Omental fat pad (tissue), 4 donors: ENCODE data around the gene KANK2. TPM values are rescaled to one million over a fixed set of nuclear protein-coding genes. Genes with fewer than 3 reads are reported as not detected.
"Not testable (repeated sequence)": the region's sequence is repeated elsewhere in the genome, so short reads cannot be mapped to it uniquely, and the experiment has no call there.

Experiments
- ATAC-seq: fragments of 150-250 bp; one replicate; pipeline ENCODE4 v1.9.1; 2016; ENCODE audit warnings: mild to moderate bottlenecking, moderate library complexity; ENCODE audit not compliant: low FRiP score
- DNase-seq: peaks from one replicate; pipeline ENCODE4 v3.0.0-alpha.2; 2019; ENCODE audit warnings: low spot score
- total RNA-seq, 4 donors: library from RNA; depleted of rRNA; stranded (reverse); fragments of >200 nt; gene quantifications; one replicate each; pipeline ENCODE4 v1.1.0, GENCODE V29; 2016
- TF ChIP-seq, protein P1 (sequence below), 3 donors: fragments of 450-650 bp; IDR thresholded peaks; one replicate each; pipeline ENCODE4 v1.5.1; 2016 to 2017; ENCODE audit warnings: antibody characterized with exemption in 3 of 3, mild to moderate bottlenecking in 3 of 3, moderate library complexity in 2 of 3

The KANK2 gene
- total RNA-seq, 4 donors from 2014 or later, result 177 to 383 (median 325) TPM

DNA sequence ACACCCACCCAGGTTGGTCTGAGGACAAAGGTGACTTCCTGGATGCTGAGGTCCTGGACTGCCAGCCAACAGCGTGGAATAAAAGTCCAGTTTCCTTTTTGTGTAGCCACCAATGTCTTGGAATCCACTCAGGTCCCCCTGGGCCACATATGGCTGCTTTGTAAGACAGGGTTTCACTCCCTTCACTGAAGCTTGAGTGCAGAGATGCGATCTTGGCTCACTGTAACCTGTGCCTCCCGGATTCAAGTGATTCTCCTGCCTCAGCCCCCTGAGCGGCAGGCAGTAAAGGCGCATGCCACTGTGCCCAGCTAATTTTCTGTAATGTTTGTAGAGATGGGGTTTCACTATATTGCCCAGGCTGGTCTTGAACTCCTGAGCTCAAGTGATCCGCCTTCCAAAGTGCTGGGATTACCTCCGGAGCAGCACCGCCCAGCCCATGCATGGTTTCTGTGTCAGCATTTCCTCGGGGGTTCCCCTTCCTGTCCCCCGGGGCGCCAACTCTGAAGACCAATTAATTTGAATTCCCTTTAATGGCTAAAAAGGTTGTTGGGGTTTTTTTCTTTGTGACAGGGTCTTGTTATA, 17.5 kb downstream of the KANK2 start:
- DNase-seq (no peak), ATAC-seq (no peak)
- TF ChIP-seq, protein P1, sequence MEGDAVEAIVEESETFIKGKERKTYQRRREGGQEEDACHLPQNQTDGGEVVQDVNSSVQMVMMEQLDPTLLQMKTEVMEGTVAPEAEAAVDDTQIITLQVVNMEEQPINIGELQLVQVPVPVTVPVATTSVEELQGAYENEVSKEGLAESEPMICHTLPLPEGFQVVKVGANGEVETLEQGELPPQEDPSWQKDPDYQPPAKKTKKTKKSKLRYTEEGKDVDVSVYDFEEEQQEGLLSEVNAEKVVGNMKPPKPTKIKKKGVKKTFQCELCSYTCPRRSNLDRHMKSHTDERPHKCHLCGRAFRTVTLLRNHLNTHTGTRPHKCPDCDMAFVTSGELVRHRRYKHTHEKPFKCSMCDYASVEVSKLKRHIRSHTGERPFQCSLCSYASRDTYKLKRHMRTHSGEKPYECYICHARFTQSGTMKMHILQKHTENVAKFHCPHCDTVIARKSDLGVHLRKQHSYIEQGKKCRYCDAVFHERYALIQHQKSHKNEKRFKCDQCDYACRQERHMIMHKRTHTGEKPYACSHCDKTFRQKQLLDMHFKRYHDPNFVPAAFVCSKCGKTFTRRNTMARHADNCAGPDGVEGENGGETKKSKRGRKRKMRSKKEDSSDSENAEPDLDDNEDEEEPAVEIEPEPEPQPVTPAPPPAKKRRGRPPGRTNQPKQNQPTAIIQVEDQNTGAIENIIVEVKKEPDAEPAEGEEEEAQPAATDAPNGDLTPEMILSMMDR (IDR thresholded peaks at IDR 0.05), result no peak

- not testable (repeated sequence) for DNase-seq, ATAC-seq
These were observed 18.2 kb downstream of the KANK2 start for GRCh38 chr19:11179145-11179465.

- DNase-seq, result no peak
- ATAC-seq, result no peak
- TF ChIP-seq, protein P1 (IDR thresholded peaks at IDR 0.05), result no peak
These were observed 19.8 kb downstream of the KANK2 start for GRCh38 chr19:11177592-11177991.

DNA sequence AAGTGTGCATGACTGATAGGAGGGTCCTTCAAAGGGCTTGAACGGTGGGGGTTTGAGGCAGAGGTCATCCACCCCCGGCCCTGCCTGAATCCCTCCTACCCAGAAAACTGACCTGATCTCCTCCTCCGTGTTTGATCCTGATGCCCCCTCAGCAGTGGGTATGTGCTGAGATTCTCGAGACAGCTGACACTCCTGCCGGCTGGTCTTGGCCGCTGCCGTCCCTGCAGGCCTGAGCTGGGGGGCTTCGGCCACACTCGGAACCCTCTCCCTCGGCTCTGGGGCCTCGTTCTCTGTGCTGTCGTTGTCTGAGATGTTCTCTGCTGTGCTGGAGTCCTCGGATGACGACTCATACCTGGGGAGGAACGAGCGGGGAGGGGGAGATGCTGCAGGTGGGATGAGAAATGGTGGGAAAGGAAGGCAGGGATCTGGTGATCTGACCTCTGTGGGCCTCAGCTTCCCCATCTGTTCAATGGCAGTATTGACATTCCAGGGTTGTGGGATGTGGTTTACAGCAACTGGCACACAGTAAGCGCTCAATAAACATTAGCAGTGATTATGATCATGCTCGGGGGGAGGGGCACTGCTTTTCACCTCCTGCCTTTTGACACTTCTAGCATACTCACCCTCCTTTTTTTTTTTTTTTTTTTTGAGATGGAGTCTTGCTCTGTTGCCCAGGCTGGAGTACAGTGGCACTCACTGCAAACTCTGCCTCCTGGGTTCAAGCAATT, 20.7 kb downstream of the KANK2 start:
- DNase-seq (no peak), ATAC-seq (no peak)
- TF ChIP-seq, protein P1 (IDR thresholded peaks at IDR 0.05), result no peak

DNA sequence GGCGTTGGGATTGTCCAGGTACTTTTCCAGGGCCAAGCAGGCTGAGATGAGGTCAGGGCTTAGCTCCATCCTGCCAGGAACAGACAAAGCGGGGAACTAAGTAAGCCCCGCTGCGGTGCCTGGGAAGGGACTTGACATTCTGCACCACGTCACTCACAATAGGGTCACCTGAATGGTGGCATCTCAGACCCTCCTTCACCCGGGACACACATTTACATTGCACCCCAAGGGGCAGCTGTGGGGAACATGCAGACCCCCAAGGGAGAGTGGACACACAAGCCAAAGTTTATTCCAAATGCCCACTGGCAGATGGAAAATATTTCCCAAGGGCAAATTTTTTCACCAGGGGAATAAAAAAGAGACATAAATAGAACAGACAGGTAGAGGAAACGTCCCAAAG, 21.4 kb downstream of the KANK2 start:
- DNase-seq, result no peak
- TF ChIP-seq, protein P1 (IDR thresholded peaks at IDR 0.05), result no peak
- ATAC-seq, result no peak

- TF ChIP-seq, protein P1 (IDR thresholded peaks at IDR 0.05), result no peak
- DNase-seq, result no peak
- ATAC-seq, result no peak
These were observed 23.0 kb downstream of the KANK2 start for GRCh38 chr19:11174336-11174735.

GRCh38 chr19:11173516-11174155, 23.7 kb downstream of the KANK2 start:
- no peak for DNase-seq
- TF ChIP-seq, protein P1 (IDR thresholded peaks at IDR 0.05), result no peak
- ATAC-seq, result no peak
